Activated T-cell treated with anti-CD3 and anti-CD28 coated beads, Interleukin-2, amount 50 U/mL, for 72 hours (primary cell): ENCODE results near the gene NPC1L1. TPM values are rescaled to one million over a fixed set of nuclear protein-coding genes. Genes with fewer than 3 reads are reported as not detected.
"Not testable (repeated sequence)": the region's sequence is repeated elsewhere in the genome, so short reads cannot be mapped to it uniquely, and the experiment has no call there.

Source experiments
- ATAC-seq, 2 donors: fragments of 150-1000 bp; cut with Tn5 transposase; replicated peaks in 1 of 2; 2 replicates each; pipeline ENCODE4 v1.10.0; 2021; ENCODE audit warnings: moderate library complexity in 2 of 2, mild to moderate bottlenecking in 1 of 2
- DNase-seq, 2 donors: peaks; one replicate each; pipeline ENCODE4 v3.0.0; 2021 to 2022; ENCODE audit warnings: mixed read lengths in 1 of 2
- H3K27ac Mint-ChIP-seq: one replicate; pipeline ENCODE4 v1.8.0; 2022; ENCODE audit warnings: mild to moderate bottlenecking, moderate library complexity, mixed read lengths
- H3K27me3 Mint-ChIP-seq: one replicate; pipeline ENCODE4 v1.8.0; 2022; ENCODE audit warnings: low read depth, mixed read lengths
- H3K36me3 Mint-ChIP-seq, 2 donors: one replicate each; pipeline ENCODE4 v1.8.0; 2022; ENCODE audit warnings: mixed read lengths in 2 of 2, mild to moderate bottlenecking in 1 of 2; ENCODE audit not compliant: insufficient read depth in 2 of 2
- H3K4me1 Mint-ChIP-seq: one replicate; pipeline ENCODE4 v1.8.0; 2022; ENCODE audit warnings: low read depth, mixed read lengths
- H3K4me3 Mint-ChIP-seq, 2 donors: one replicate each; pipeline ENCODE4 v1.8.0; 2022; ENCODE audit warnings: mild to moderate bottlenecking in 2 of 2, mixed read lengths in 2 of 2, moderate library complexity in 2 of 2
- H3K9me3 Mint-ChIP-seq, 2 donors: one replicate each; pipeline ENCODE4 v1.8.0; 2022; ENCODE audit warnings: mixed read lengths in 2 of 2
- total RNA-seq, 2 donors: library from RNA; stranded (reverse); gene quantifications; one replicate each; pipeline ENCODE4 v1.2.3, GENCODE V29; 2022

Gene NPC1L1
- total RNA-seq, 2 donors from 2014 or later = 0.12 to 0.25 TPM

GRCh38 chr7:44520574-44520973 is 20.6 kb downstream of the NPC1L1 start:
- H3K36me3 Mint-ChIP-seq = peaks cover 8 to 9% of the 10 kb centered on the region in 2 donors

GRCh38 chr7:44519546-44519945 is 21.6 kb downstream of the NPC1L1 start:
- Mint-ChIP-seq H3K27ac (no peak overlapping the region), H3K27me3 (no peaks in the 10 kb centered on the region), H3K36me3 (peaks cover 3 to 5% of the 10 kb centered on the region in 2 donors), H3K9me3 (peaks cover under 1 to 2% of the 10 kb centered on the region in 2 donors), H3K4me3 (no peak overlapping the region), H3K4me1 (no peaks in the 10 kb centered on the region)
- no peak for ATAC-seq
- DNase-seq = no peak

More at GRCh38 chr7:44520574-44520973, 20.6 kb downstream of the NPC1L1 start:
- H3K27ac Mint-ChIP-seq = no peak overlapping the region
- no peaks in the 10 kb centered on the region for H3K4me1 Mint-ChIP-seq
- H3K4me3 Mint-ChIP-seq = no peak overlapping the region
- no peaks in the 10 kb centered on the region for H3K27me3 Mint-ChIP-seq
- peaks cover 5 to 6% of the 10 kb centered on the region in 2 donors for H3K9me3 Mint-ChIP-seq
- ATAC-seq (no peak), DNase-seq (no peak)

- Mint-ChIP-seq H3K4me1 (no peaks in the 10 kb centered on the region), H3K4me3 (no peak overlapping the region), H3K36me3 (no peaks in the 10 kb centered on the region), H3K9me3 (no peaks in the 10 kb centered on the region), H3K27ac (no peak overlapping the region), H3K27me3 (no peaks in the 10 kb centered on the region)
- ATAC-seq (no peak), DNase-seq (no peak)
These were observed 22.4 kb downstream of the NPC1L1 start for GRCh38 chr7:44518761-44519160.

GRCh38 chr7:44517175-44517574 is 24.0 kb downstream of the NPC1L1 start:
- H3K36me3 Mint-ChIP-seq = no peaks in the 10 kb centered on the region
- H3K9me3 Mint-ChIP-seq = no peaks in the 10 kb centered on the region
- peaks cover 5% of the 10 kb centered on the region for H3K27me3 Mint-ChIP-seq
- H3K4me1 Mint-ChIP-seq = no peaks in the 10 kb centered on the region
- DNase-seq = no peak
- H3K4me3 Mint-ChIP-seq = no peak overlapping the region
- no peak for ATAC-seq
- H3K27ac Mint-ChIP-seq = no peak overlapping the region

GRCh38 chr7:44515590-44516268 is 25.4 kb downstream of the NPC1L1 start:
- no peak overlapping the region for H3K4me3 Mint-ChIP-seq
- no peak for ATAC-seq
- peaks cover 0 to 1% of the 10 kb centered on the region in 2 donors for H3K9me3 Mint-ChIP-seq
- H3K27ac Mint-ChIP-seq = no peak overlapping the region
- H3K27me3 Mint-ChIP-seq = peaks cover 10% of the 10 kb centered on the region
- H3K4me1 Mint-ChIP-seq = no peaks in the 10 kb centered on the region
- no peak for DNase-seq
- H3K36me3 Mint-ChIP-seq = peaks cover 0 to 2% of the 10 kb centered on the region in 2 donors

GRCh38 chr7:44512736-44513135 is 28.4 kb downstream of the NPC1L1 start:
- Mint-ChIP-seq H3K27me3 (peaks cover 11% of the 10 kb centered on the region), H3K27ac (no peak overlapping the region), H3K4me1 (peaks cover 11% of the 10 kb centered on the region), H3K36me3 (peaks cover 3 to 4% of the 10 kb centered on the region in 2 donors), H3K9me3 (peaks cover 0 to 1% of the 10 kb centered on the region in 2 donors), H3K4me3 (no peak overlapping the region)
- DNase-seq (no peak), ATAC-seq (no peak)

- Mint-ChIP-seq H3K4me3 (no peak overlapping the region), H3K9me3 (peaks cover under 1 to 1% of the 10 kb centered on the region in 2 donors), H3K27ac (no peak overlapping the region), H3K36me3 (peaks cover 3 to 4% of the 10 kb centered on the region in 2 donors), H3K27me3 (peaks cover 11% of the 10 kb centered on the region), H3K4me1 (peaks cover 11% of the 10 kb centered on the region)
- DNase-seq = no peak
- no peak for ATAC-seq
These were observed 29.2 kb downstream of the NPC1L1 start for GRCh38 chr7:44511863-44512468.

- no peak for ATAC-seq
- Mint-ChIP-seq H3K36me3 (peaks cover 5 to 8% of the 10 kb centered on the region in 2 donors), H3K27ac (no peak overlapping the region), H3K4me3 (no peak overlapping the region), H3K4me1 (peaks cover 11% of the 10 kb centered on the region), H3K9me3 (peaks cover 3 to 7% of the 10 kb centered on the region in 2 donors), H3K27me3 (peaks cover 11% of the 10 kb centered on the region)
- DNase-seq = no peak
These were observed 29.9 kb downstream of the NPC1L1 start for GRCh38 chr7:44511236-44511635.

GRCh38 chr7:44508328-44509030 is 32.7 kb downstream of the NPC1L1 start:
- DNase-seq = no peak
- ATAC-seq = peak; percentile 51 to 56
- Mint-ChIP-seq H3K4me3 (peak overlapping the region in 1 of 2 donors; percentile 28), H3K27ac (peak overlapping the region; percentile 26), H3K27me3 (peaks cover 11% of the 10 kb centered on the region), H3K4me1 (peaks cover 11% of the 10 kb centered on the region), H3K36me3 (peaks cover 5 to 14% of the 10 kb centered on the region in 2 donors), H3K9me3 (peaks cover 8 to 11% of the 10 kb centered on the region in 2 donors)

GRCh38 chr7:44506592-44507288 is 34.4 kb downstream of the NPC1L1 start:
- not testable (repeated sequence) for H3K27me3 Mint-ChIP-seq, H3K27ac Mint-ChIP-seq, H3K4me3 Mint-ChIP-seq, DNase-seq, ATAC-seq
- H3K9me3 Mint-ChIP-seq = peaks cover 8 to 11% of the 10 kb centered on the region in 2 donors
- peaks cover 11% of the 10 kb centered on the region for H3K4me1 Mint-ChIP-seq
- peaks cover 5 to 14% of the 10 kb centered on the region in 2 donors for H3K36me3 Mint-ChIP-seq

- ATAC-seq (no peak), DNase-seq (no peak)
- H3K4me3 Mint-ChIP-seq = no peak overlapping the region
- H3K4me1 Mint-ChIP-seq = peaks cover 11% of the 10 kb centered on the region
- H3K27ac Mint-ChIP-seq = no peak overlapping the region
- no peaks in the 10 kb centered on the region for H3K27me3 Mint-ChIP-seq
- peaks cover 8 to 10% of the 10 kb centered on the region in 2 donors for H3K9me3 Mint-ChIP-seq
- H3K36me3 Mint-ChIP-seq = peaks cover 5 to 12% of the 10 kb centered on the region in 2 donors
These were observed 35.5 kb downstream of the NPC1L1 start for GRCh38 chr7:44505595-44505994.

- Mint-ChIP-seq H3K36me3 (no peaks in the 10 kb centered on the region), H3K4me3 (no peak overlapping the region), H3K27ac (no peak overlapping the region), H3K9me3 (no peaks in the 10 kb centered on the region), H3K27me3 (peaks cover 8% of the 10 kb centered on the region), H3K4me1 (no peaks in the 10 kb centered on the region)
- ATAC-seq (no peak), DNase-seq (no peak)
These were observed 42.7 kb downstream of the NPC1L1 start for GRCh38 chr7:44498230-44498954.
